ENCODE results near the gene RPS6KA6. TPM values are rescaled to one million over a fixed set of nuclear protein-coding genes. Genes with fewer than 3 reads are reported as not detected.
A peak's percentile ranks its signal among the peaks of the same experiment; 100 is the strongest.

Gene RPS6KA6
- total RNA-seq, result 4.7 TPM

GRCh38 chrX:84187533-84188319, at the start of gene RPS6KA6:
Gene RPS6KA6, minus strand, starts transcription at chrX:84188199. Its CDS starts 300 bp downstream, at chrX:84187899.
- Histone ChIP-seq H3K4me1 (ENCODE audit: control insufficient read depth in 3 of 3, insufficient read depth in 3 of 3, low read length in 3 of 3) (peaks cover 3 to 4% (median 3%) of the 10 kb centered on the region in 3 donors), H3K27ac (ENCODE audit: low read depth, low read length) (no peak within 1 kb of the TSS), H3K36me3 (ENCODE audit: control insufficient read depth in 3 of 3, insufficient read depth in 3 of 3, low read length in 3 of 3) (no peaks in the 10 kb centered on the region), H3K4me3 (ENCODE audit: low read length in 3 of 3) (peak within 1 kb of the TSS; percentile 54 to 63 (median 60)), H3K9ac (ENCODE audit: low read depth in 1 of 3, low read length in 3 of 3) (peak within 1 kb of the TSS in 1 of 3 donors; percentile 33), H3K27me3 (ENCODE audit: control insufficient read depth in 3 of 3, insufficient read depth in 3 of 3, low read length in 3 of 3) (peaks cover 0 to 3% (median 0%) of the 10 kb centered on the region in 3 donors), H3K9me3 (ENCODE audit: control insufficient read depth in 3 of 3, low read length in 3 of 3) (no peaks in the 10 kb centered on the region)

GRCh38 chrX:84224741-84225140, 36.7 kb upstream of the RPS6KA6 start:
- Histone ChIP-seq H3K27ac (ENCODE audit: low read depth, low read length) (no peak overlapping the region), H3K9ac (ENCODE audit: low read depth in 1 of 3, low read length in 3 of 3) (no peak overlapping the region), H3K4me3 (ENCODE audit: low read length in 3 of 3) (no peak overlapping the region), H3K36me3 (ENCODE audit: control insufficient read depth in 3 of 3, insufficient read depth in 3 of 3, low read length in 3 of 3) (no peaks in the 10 kb centered on the region), H3K9me3 (ENCODE audit: control insufficient read depth in 3 of 3, low read length in 3 of 3) (no peaks in the 10 kb centered on the region), H3K4me1 (ENCODE audit: control insufficient read depth in 3 of 3, insufficient read depth in 3 of 3, low read length in 3 of 3) (no peaks in the 10 kb centered on the region), H3K27me3 (ENCODE audit: control insufficient read depth in 3 of 3, insufficient read depth in 3 of 3, low read length in 3 of 3) (no peaks in the 10 kb centered on the region)

- Histone ChIP-seq H3K27ac (ENCODE audit: low read depth, low read length) (no peak overlapping the region), H3K9ac (ENCODE audit: low read depth in 1 of 3, low read length in 3 of 3) (no peak overlapping the region), H3K36me3 (ENCODE audit: control insufficient read depth in 3 of 3, insufficient read depth in 3 of 3, low read length in 3 of 3) (no peaks in the 10 kb centered on the region), H3K9me3 (ENCODE audit: control insufficient read depth in 3 of 3, low read length in 3 of 3) (no peaks in the 10 kb centered on the region), H3K4me1 (ENCODE audit: control insufficient read depth in 3 of 3, insufficient read depth in 3 of 3, low read length in 3 of 3) (no peaks in the 10 kb centered on the region), H3K4me3 (ENCODE audit: low read length in 3 of 3) (no peak overlapping the region), H3K27me3 (ENCODE audit: control insufficient read depth in 3 of 3, insufficient read depth in 3 of 3, low read length in 3 of 3) (no peaks in the 10 kb centered on the region)
Measured at GRCh38 chrX:84223261-84223660, 35.3 kb upstream of the RPS6KA6 start.

- H3K4me1 ChIP-seq (ENCODE audit: control insufficient read depth in 3 of 3, insufficient read depth in 3 of 3, low read length in 3 of 3), result no peaks in the 10 kb centered on the region
- H3K9ac ChIP-seq (ENCODE audit: low read depth in 1 of 3, low read length in 3 of 3), result no peak overlapping the region
- H3K9me3 ChIP-seq (ENCODE audit: control insufficient read depth in 3 of 3, low read length in 3 of 3), result no peaks in the 10 kb centered on the region
- H3K4me3 ChIP-seq (ENCODE audit: low read length in 3 of 3), result no peak overlapping the region
- H3K36me3 ChIP-seq (ENCODE audit: control insufficient read depth in 3 of 3, insufficient read depth in 3 of 3, low read length in 3 of 3), result no peaks in the 10 kb centered on the region
- H3K27me3 ChIP-seq (ENCODE audit: control insufficient read depth in 3 of 3, insufficient read depth in 3 of 3, low read length in 3 of 3), result no peaks in the 10 kb centered on the region
- H3K27ac ChIP-seq (ENCODE audit: low read depth, low read length), result no peak overlapping the region
Measured at GRCh38 chrX:84221181-84221580, 33.2 kb upstream of the RPS6KA6 start.

- no peaks in the 10 kb centered on the region for H3K36me3 ChIP-seq (ENCODE audit: control insufficient read depth in 3 of 3, insufficient read depth in 3 of 3, low read length in 3 of 3)
- H3K27me3 ChIP-seq (ENCODE audit: control insufficient read depth in 3 of 3, insufficient read depth in 3 of 3, low read length in 3 of 3), result no peaks in the 10 kb centered on the region
- no peaks in the 10 kb centered on the region for H3K9me3 ChIP-seq (ENCODE audit: control insufficient read depth in 3 of 3, low read length in 3 of 3)
- no peaks in the 10 kb centered on the region for H3K4me1 ChIP-seq (ENCODE audit: control insufficient read depth in 3 of 3, insufficient read depth in 3 of 3, low read length in 3 of 3)
- no peak overlapping the region for H3K4me3 ChIP-seq (ENCODE audit: low read length in 3 of 3)
- H3K9ac ChIP-seq (ENCODE audit: low read depth in 1 of 3, low read length in 3 of 3), result no peak overlapping the region
- H3K27ac ChIP-seq (ENCODE audit: low read depth, low read length), result no peak overlapping the region
Measured at GRCh38 chrX:84219551-84219950, 31.6 kb upstream of the RPS6KA6 start.

GRCh38 chrX:84218726-84219125, 30.7 kb upstream of the RPS6KA6 start:
- no peak overlapping the region for H3K4me3 ChIP-seq (ENCODE audit: low read length in 3 of 3)
- H3K36me3 ChIP-seq (ENCODE audit: control insufficient read depth in 3 of 3, insufficient read depth in 3 of 3, low read length in 3 of 3), result no peaks in the 10 kb centered on the region
- no peak overlapping the region for H3K9ac ChIP-seq (ENCODE audit: low read depth in 1 of 3, low read length in 3 of 3)
- H3K9me3 ChIP-seq (ENCODE audit: control insufficient read depth in 3 of 3, low read length in 3 of 3), result no peaks in the 10 kb centered on the region
- H3K27ac ChIP-seq (ENCODE audit: low read depth, low read length), result no peak overlapping the region
- no peaks in the 10 kb centered on the region for H3K4me1 ChIP-seq (ENCODE audit: control insufficient read depth in 3 of 3, insufficient read depth in 3 of 3, low read length in 3 of 3)
- no peaks in the 10 kb centered on the region for H3K27me3 ChIP-seq (ENCODE audit: control insufficient read depth in 3 of 3, insufficient read depth in 3 of 3, low read length in 3 of 3)

- Histone ChIP-seq H3K9ac (ENCODE audit: low read depth in 1 of 3, low read length in 3 of 3) (no peak overlapping the region), H3K4me1 (ENCODE audit: control insufficient read depth in 3 of 3, insufficient read depth in 3 of 3, low read length in 3 of 3) (no peaks in the 10 kb centered on the region)
Measured at GRCh38 chrX:84216881-84217280, 28.9 kb upstream of the RPS6KA6 start.

GRCh38 chrX:84216406-84216805, 28.4 kb upstream of the RPS6KA6 start:
- H3K4me3 ChIP-seq (ENCODE audit: low read length in 3 of 3), result no peak overlapping the region
- H3K27me3 ChIP-seq (ENCODE audit: control insufficient read depth in 3 of 3, insufficient read depth in 3 of 3, low read length in 3 of 3), result no peaks in the 10 kb centered on the region
- no peaks in the 10 kb centered on the region for H3K36me3 ChIP-seq (ENCODE audit: control insufficient read depth in 3 of 3, insufficient read depth in 3 of 3, low read length in 3 of 3)
- no peaks in the 10 kb centered on the region for H3K4me1 ChIP-seq (ENCODE audit: control insufficient read depth in 3 of 3, insufficient read depth in 3 of 3, low read length in 3 of 3)
- H3K27ac ChIP-seq (ENCODE audit: low read depth, low read length), result no peak overlapping the region
- no peak overlapping the region for H3K9ac ChIP-seq (ENCODE audit: low read depth in 1 of 3, low read length in 3 of 3)
- no peaks in the 10 kb centered on the region for H3K9me3 ChIP-seq (ENCODE audit: control insufficient read depth in 3 of 3, low read length in 3 of 3)

More at GRCh38 chrX:84216881-84217280, 28.9 kb upstream of the RPS6KA6 start:
- no peaks in the 10 kb centered on the region for H3K9me3 ChIP-seq (ENCODE audit: control insufficient read depth in 3 of 3, low read length in 3 of 3)
- no peaks in the 10 kb centered on the region for H3K27me3 ChIP-seq (ENCODE audit: control insufficient read depth in 3 of 3, insufficient read depth in 3 of 3, low read length in 3 of 3)
- no peak overlapping the region for H3K4me3 ChIP-seq (ENCODE audit: low read length in 3 of 3)
- no peaks in the 10 kb centered on the region for H3K36me3 ChIP-seq (ENCODE audit: control insufficient read depth in 3 of 3, insufficient read depth in 3 of 3, low read length in 3 of 3)
- H3K27ac ChIP-seq (ENCODE audit: low read depth, low read length), result no peak overlapping the region

GRCh38 chrX:84205276-84205675, 17.3 kb upstream of the RPS6KA6 start:
- Histone ChIP-seq H3K4me1 (ENCODE audit: control insufficient read depth in 3 of 3, insufficient read depth in 3 of 3, low read length in 3 of 3) (no peaks in the 10 kb centered on the region), H3K9me3 (ENCODE audit: control insufficient read depth in 3 of 3, low read length in 3 of 3) (no peaks in the 10 kb centered on the region), H3K36me3 (ENCODE audit: control insufficient read depth in 3 of 3, insufficient read depth in 3 of 3, low read length in 3 of 3) (no peaks in the 10 kb centered on the region), H3K27me3 (ENCODE audit: control insufficient read depth in 3 of 3, insufficient read depth in 3 of 3, low read length in 3 of 3) (no peaks in the 10 kb centered on the region), H3K9ac (ENCODE audit: low read depth in 1 of 3, low read length in 3 of 3) (no peak overlapping the region), H3K27ac (ENCODE audit: low read depth, low read length) (no peak overlapping the region), H3K4me3 (ENCODE audit: low read length in 3 of 3) (no peak overlapping the region)

GRCh38 chrX:84199688-84200087, 11.7 kb upstream of the RPS6KA6 start:
- H3K27me3 ChIP-seq (ENCODE audit: control insufficient read depth in 3 of 3, insufficient read depth in 3 of 3, low read length in 3 of 3), result no peaks in the 10 kb centered on the region
- no peak overlapping the region for H3K4me3 ChIP-seq (ENCODE audit: low read length in 3 of 3)
- H3K9me3 ChIP-seq (ENCODE audit: control insufficient read depth in 3 of 3, low read length in 3 of 3), result no peaks in the 10 kb centered on the region
- H3K27ac ChIP-seq (ENCODE audit: low read depth, low read length), result no peak overlapping the region
- no peaks in the 10 kb centered on the region for H3K4me1 ChIP-seq (ENCODE audit: control insufficient read depth in 3 of 3, insufficient read depth in 3 of 3, low read length in 3 of 3)
- H3K9ac ChIP-seq (ENCODE audit: low read depth in 1 of 3, low read length in 3 of 3), result no peak overlapping the region
- no peaks in the 10 kb centered on the region for H3K36me3 ChIP-seq (ENCODE audit: control insufficient read depth in 3 of 3, insufficient read depth in 3 of 3, low read length in 3 of 3)
